Adrenal gland (tissue), 12 donors: ENCODE results near the gene PTPRD. TPM values are rescaled to one million over a fixed set of nuclear protein-coding genes. Genes with fewer than 3 reads are reported as not detected.

Source experiments
- DNase-seq, 7 donors: peaks; one replicate each; pipeline ENCODE4 v3.0.0-alpha.2; 2019 to 2020
- H3K27ac ChIP-seq, 5 donors: fragments of 200-600 bp; sonication (generic) in 4 of 5; 1 replicate in 3 of 5; 2 replicates in 2 of 5; pipeline versions ENCODE4 v1.5.1 to v1.8.0; 2016 to 2020; ENCODE audit warnings: mild to moderate bottlenecking in 1 of 5
- H3K27me3 ChIP-seq: fragments of 200-600 bp; 2 replicates; pipeline ENCODE4 v1.8.0; 2021
- H3K36me3 ChIP-seq, 2 donors: fragments of 200-600 bp; replicated peaks in 1 of 2; 1 replicate in 1 of 2; 2 replicates in 1 of 2; pipeline versions ENCODE4 v1.5.1 to v1.8.0; 2018 to 2022
- H3K4me1 ChIP-seq, 2 donors: fragments of 200-600 bp; replicated peaks in 1 of 2; 1 replicate in 1 of 2; 2 replicates in 1 of 2; pipeline versions ENCODE4 v1.5.1 to v1.8.0; 2018 to 2021
- H3K4me3 ChIP-seq, 4 donors: fragments of 200-600 bp; sonication (generic) in 3 of 4; one replicate each; pipeline ENCODE4 v1.5.1; 2016 to 2018
- H3K9me3 ChIP-seq, 3 donors: fragments of 200-600 bp; sonication (generic) in 1 of 3; replicated peaks in 1 of 3; 1 replicate in 2 of 3; 2 replicates in 1 of 3; pipeline versions ENCODE4 v1.5.1 to v1.8.0; 2016 to 2021
- CTCF ChIP-seq, 6 experiments: fragments of 450-650 bp in 4 of 6; fragments of 200-600 bp in 2 of 6; sonication (generic) in 1 of 6; IDR thresholded peaks; 1 replicate in 5 of 6; 2 replicates in 1 of 6; pipeline versions ENCODE4 v1.5.1 to v1.8.0; 2016 to 2021; ENCODE audit warnings: antibody characterized with exemption in 6 of 6, mild to moderate bottlenecking in 2 of 6, moderate library complexity in 1 of 6
- POLR2A ChIP-seq, 2 donors: fragments of 450-650 bp; IDR thresholded peaks; one replicate each; pipeline ENCODE4 v1.6.1; 2017; ENCODE audit warnings: antibody characterized with exemption in 2 of 2, mild to moderate bottlenecking in 2 of 2, moderate library complexity in 1 of 2
- WGBS, 4 donors: extraction: QIAGEN DNeasy Blood & Tissue Kit in 2 of 4; methylation state at CpG; one replicate each; pipeline versions ENCODE4 v1.1.5 to v1.1.7; 2013 to 2017; 5-methylcytosine and 5-hydroxymethylcytosine counted together
- intact Hi-C, 2 donors: fragments of 100-400 bp; cut with DNase I; formaldehyde crosslinking; loops; one replicate each; pipeline versions ENCODE4 v1.14.1 to v1.15.0; 2022 to 2023
- polyA plus RNA-seq, 3 donors: library from polyadenylated mRNA; stranded (reverse); fragments of 200-250 nt in 2 of 3; fragments of 350-450 nt in 1 of 3; fragmentation: Illumina TruSeq in 1 of 3; extraction: RNeasy Lipid Tissue Mini Kit (QIAGEN cat#74804) in 1 of 3; gene quantifications; one replicate each; pipeline ENCODE4 v1.2.3, GENCODE V29; 2013 to 2014
- total RNA-seq, 9 donors: library from RNA; depleted of rRNA in 4 of 9; stranded (reverse); fragments of >200 nt in 4 of 9; fragments of 120-200 nt in 1 of 9; fragmentation: NEBNext Ultra II Directional in 1 of 9; extraction: Animal tissue kit (Norgen Biotek cat#: 25700) in 1 of 9; gene quantifications; one replicate each; pipeline versions ENCODE4 v1.1.0 to v1.2.4, GENCODE V29; 2013 to 2023
- donor health status: healthy with polysubstance abuse.
- donor health status: Bipolar disorder and iron deficiency.
- donor health status: DM: yes; HTN: yes; CAD: no.
- donor health status: DM: no; HTN: no; CAD: no.
- donor health status: DM: no; HTN: no; CAD: no.
- donor health status: DM: yes; HTN: yes; CAD: no.

PTPRD gene
- total and polyA plus RNA-seq, 12 donors, result 0.61 to 71.2 (median 4.5) TPM

- Histone ChIP-seq H3K4me1 (peaks cover 0 to 20% of the 10 kb centered on the region in 2 donors), H3K9me3 (no peaks in the 10 kb centered on the region), H3K27me3 (no peaks in the 10 kb centered on the region), H3K27ac (no peak overlapping the region), H3K36me3 (no peaks in the 10 kb centered on the region), H3K4me3 (no peak overlapping the region)
- TF ChIP-seq CTCF (IDR thresholded peaks at IDR 0.05), result no peak
- no peak for TF ChIP-seq POLR2A (IDR thresholded peaks at IDR 0.05)
- WGBS, 4 donors, result 91 to 97% (median 93%) methylated on average over 3 of the region's 3 CpGs
- intact Hi-C loops, result no loop called here
- no peak for DNase-seq
Measured at GRCh38 chr9:9645006-9645405, 967.8 kb downstream of the PTPRD start.

DNA sequence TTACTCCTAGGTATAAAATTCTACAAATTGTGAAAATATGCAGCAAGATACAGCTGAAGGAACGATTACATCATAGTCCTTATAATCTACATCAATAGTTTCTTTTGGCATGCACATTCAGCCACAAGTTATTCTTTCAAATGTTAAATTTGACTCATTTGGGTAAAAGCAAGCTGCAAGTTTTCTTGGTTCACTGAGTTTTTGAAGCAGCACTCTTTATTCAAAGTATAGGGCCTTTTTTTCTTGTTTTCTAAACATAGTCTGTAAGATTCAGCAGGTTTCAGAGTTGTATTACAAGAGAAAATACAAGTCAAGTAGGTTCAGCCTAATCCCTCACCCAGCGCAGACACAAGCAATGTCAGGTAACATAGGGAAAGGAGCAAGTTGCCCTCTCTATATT lies 981.5 kb downstream of the PTPRD start:
- WGBS, 4 donors, result 70 to 82% (median 81%) methylated on average over 2 of the region's 2 CpGs
- no peaks in the 10 kb centered on the region for H3K27me3 ChIP-seq
- no peaks in the 10 kb centered on the region for H3K9me3 ChIP-seq
- intact Hi-C loops, result no loop called here
- H3K4me3 ChIP-seq, result no peak overlapping the region
- TF ChIP-seq POLR2A (IDR thresholded peaks at IDR 0.05), result no peak
- no peak for DNase-seq
- H3K27ac ChIP-seq, result no peak overlapping the region
- H3K4me1 ChIP-seq, result peaks cover 0 to under 1% of the 10 kb centered on the region in 2 donors
- no peaks in the 10 kb centered on the region for H3K36me3 ChIP-seq

- DNase-seq, result no peak
- Histone ChIP-seq H3K36me3 (no peaks in the 10 kb centered on the region), H3K9me3 (no peaks in the 10 kb centered on the region), H3K4me3 (no peak overlapping the region), H3K4me1 (peaks cover 0 to 4% of the 10 kb centered on the region in 2 donors), H3K27me3 (no peaks in the 10 kb centered on the region), H3K27ac (no peak overlapping the region)
- TF ChIP-seq CTCF (IDR thresholded peaks at IDR 0.05), result no peak
- TF ChIP-seq POLR2A (IDR thresholded peaks at IDR 0.05), result no peak
- WGBS, 4 donors, result 92 to 96% (median 93%) methylated on average over 5 of the region's 5 CpGs
- intact Hi-C loops, result no loop called here
Measured at GRCh38 chr9:9625248-9625647, 987.6 kb downstream of the PTPRD start.

- Histone ChIP-seq H3K27ac (no peak overlapping the region), H3K9me3 (no peaks in the 10 kb centered on the region), H3K36me3 (no peaks in the 10 kb centered on the region), H3K27me3 (no peaks in the 10 kb centered on the region), H3K4me1 (peaks cover 0 to 4% of the 10 kb centered on the region in 2 donors), H3K4me3 (no peak overlapping the region)
- TF ChIP-seq POLR2A (IDR thresholded peaks at IDR 0.05), result no peak
- TF ChIP-seq CTCF (IDR thresholded peaks at IDR 0.05), result no peak
- intact Hi-C loops, result no loop called here
- DNase-seq, result no peak
- WGBS, 4 donors, result 81 to 90% (median 83%) methylated on average over 2 of the region's 2 CpGs
Measured at GRCh38 chr9:9623506-9623905, 989.3 kb downstream of the PTPRD start.

GRCh38 chr9:9621355-9621940 lies 991.4 kb downstream of the PTPRD start:
- no peak for DNase-seq
- no peak for TF ChIP-seq CTCF (IDR thresholded peaks at IDR 0.05)
- Histone ChIP-seq H3K4me1 (peaks cover 0 to 4% of the 10 kb centered on the region in 2 donors), H3K9me3 (no peaks in the 10 kb centered on the region), H3K27ac (no peak overlapping the region), H3K27me3 (no peaks in the 10 kb centered on the region), H3K4me3 (no peak overlapping the region), H3K36me3 (no peaks in the 10 kb centered on the region)
- 84 to 92% (median 88%) methylated on average over 5 of the region's 5 CpGs for WGBS, 4 donors
- intact Hi-C loops, result no loop called here
